HG03457 (cell line): ENCODE data around the gene ATP1B3.
"Not testable (repeated sequence)": the region's sequence is repeated elsewhere in the genome, so short reads cannot be mapped to it uniquely, and the experiment has no call there.

Source experiments
- ATAC-seq: cut with Tn5 transposase; IDR thresholded peaks from one replicate; pipeline ENCODE4 v1.9.1; 2021; ENCODE audit warnings: moderate number of reproducible peaks; ENCODE audit not compliant: unreplicated experiment

The ATP1B3 gene

DNA sequence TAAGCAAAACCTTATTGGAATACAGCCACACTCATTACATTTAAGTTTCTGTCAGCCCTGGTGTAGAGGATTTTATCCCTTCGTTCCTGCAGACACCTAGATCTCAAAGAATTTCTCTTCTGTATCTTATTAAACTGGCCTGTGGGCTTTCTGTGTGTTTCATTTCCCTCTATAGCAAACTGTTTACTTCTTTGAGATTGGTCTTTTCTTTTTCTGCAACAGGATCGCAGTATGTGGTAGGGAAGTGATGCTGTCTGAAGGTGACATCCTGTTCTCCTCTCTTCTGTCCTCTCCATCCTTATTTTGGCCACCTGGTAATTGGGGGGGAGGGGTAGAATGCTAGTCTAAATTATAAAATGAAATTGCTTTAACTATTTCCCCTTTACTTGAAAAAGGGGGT is 25.5 kb downstream of the ATP1B3 start:
- ATAC-seq = no peak

DNA sequence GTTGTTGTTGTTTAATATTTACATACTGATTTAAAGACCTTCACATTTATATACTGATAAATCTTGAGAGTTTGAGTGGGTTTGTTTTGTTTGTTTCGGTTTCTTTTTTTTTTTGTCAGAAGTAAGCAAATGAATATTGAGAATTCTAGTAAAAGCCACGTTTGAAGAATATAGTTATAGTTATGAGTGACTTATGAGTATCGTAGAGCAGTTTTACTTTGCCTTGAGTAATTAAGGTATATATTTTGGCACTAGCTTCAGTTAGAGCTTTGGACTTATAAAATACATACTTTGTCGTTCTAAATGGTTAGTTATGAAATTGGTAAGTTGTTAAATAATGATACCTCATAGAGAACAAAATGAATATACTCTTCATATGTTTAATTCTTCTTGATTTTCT is 27.8 kb downstream of the ATP1B3 start:
- ATAC-seq = no peak

DNA sequence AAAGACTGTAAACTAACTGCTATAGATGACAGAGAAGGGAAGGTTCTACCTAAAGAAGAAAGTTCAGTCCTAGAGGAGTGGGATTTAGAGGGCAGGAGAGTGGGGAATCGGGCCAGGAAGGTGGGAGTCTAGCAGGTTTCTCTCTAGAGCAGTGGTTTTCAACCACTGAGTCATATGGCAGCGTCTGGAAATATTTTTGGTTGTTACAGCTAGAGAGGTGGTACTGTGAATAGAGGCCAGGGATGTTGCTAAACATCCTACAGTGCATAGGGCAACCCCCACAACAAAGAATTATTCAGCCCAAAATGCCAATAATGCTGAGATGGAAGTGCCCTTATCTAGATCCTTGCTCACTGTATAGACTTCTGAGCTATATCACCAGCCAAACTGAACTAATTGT is 28.7 kb downstream of the ATP1B3 start:
- ATAC-seq = no peak

DNA sequence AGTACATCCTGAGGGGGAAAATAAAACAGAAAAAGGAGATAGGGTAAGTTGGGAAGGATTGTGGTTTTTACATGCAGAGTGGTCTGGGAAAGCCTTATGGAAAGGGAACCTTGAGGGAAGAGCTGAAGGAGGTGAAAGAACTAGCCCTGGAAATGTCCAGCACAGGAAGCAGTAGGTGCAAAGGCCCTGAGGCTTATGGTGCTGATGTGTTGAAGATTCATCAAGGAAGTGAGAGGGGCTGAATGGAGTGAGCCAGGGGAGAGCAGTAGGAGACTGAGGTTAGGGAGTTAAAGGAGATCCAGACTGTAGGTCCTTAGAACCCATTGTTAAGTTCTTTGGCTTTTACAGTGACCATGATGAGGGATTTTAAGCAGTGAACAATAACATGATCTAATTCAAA is 33.0 kb downstream of the ATP1B3 start:
- ATAC-seq = no peak

DNA sequence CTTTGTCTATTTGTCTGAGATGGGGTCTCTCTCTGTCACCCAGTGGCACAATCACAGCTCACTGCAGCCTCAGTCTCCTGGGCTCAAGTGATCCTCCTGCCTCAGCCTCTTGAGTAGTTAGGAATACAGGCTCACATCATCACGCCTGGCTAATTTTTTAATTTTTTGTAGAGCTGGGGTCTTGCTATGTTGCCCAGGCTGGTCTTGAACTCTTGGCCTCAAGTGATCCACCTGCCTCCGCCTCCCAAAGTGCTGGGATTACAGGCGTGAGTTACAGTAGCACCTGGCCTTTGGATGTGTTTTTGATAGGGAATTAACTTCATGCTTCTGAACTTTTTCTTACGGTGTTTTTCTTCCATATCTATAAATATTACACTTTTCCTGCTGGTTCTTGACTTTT is 33.5 kb downstream of the ATP1B3 start:
- ATAC-seq = not testable (repeated sequence)

DNA sequence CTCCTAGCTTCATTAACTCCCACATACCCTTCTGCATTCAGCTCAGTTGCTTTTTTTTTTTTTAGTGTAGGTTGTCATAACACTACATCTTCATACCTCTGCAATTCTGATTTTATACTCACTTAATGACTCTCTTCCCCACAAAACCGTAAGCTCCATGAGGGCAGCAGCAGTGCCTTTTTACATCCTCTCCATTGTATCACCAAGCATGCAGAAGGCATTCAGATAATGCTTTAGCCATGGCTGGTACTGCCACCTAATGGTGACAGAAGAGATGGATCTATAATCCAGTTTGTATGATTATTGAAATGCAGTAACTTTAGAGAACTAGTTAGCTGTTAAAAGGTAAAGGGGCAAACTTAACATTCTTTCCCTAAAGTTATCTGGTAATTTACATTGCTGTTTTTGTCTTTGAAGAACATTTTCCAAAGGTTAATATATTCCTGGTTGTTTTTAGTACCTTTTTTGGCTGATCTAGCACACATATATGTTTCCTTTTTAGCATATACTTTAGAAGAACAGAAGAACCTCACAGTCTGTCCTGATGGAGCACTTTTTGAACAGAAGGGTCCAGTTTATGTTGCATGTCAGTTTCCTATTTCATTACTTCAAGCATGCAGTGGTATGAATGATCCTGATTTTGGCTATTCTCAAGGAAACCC is 36.8 kb downstream of the ATP1B3 start:
- no peak for ATAC-seq

DNA sequence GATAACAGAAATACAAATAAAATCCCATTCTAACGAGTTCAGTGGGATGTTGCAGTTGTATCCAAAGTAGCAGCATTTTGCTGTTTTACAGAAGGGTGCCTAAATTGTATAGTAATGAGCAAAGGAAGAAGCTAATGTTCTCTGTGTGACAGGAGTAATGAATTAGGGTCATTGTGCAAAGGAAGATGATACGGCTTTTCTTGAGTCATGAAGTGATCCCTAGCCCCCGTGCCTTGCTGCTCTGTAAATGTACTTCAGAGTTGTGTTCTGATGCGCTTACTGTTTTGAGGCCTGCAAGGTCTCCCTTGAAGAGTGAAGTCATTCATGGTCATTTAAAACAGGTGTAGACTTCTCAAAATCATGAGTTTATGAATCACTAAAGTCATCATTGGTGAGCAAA is 37.9 kb downstream of the ATP1B3 start:
- no peak for ATAC-seq

DNA sequence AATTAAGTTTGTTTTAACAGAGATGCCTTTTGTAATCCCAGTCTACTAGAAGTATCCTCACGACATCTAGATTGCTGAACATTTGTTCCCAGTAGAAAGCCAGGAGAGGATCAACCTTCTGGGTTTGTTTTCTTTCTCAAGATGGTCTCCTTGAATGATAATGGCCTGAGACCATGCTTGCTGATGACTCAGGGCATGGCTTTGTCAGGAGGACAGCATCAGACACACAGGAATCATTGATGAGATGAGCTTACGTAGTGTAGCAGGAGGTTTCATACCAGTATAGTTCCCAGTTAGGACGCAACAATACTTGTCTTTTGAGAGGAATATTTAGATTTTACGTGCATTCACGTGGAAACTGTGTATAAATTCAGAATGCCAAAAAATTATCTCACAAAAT is 38.6 kb downstream of the ATP1B3 start:
- no peak for ATAC-seq

DNA sequence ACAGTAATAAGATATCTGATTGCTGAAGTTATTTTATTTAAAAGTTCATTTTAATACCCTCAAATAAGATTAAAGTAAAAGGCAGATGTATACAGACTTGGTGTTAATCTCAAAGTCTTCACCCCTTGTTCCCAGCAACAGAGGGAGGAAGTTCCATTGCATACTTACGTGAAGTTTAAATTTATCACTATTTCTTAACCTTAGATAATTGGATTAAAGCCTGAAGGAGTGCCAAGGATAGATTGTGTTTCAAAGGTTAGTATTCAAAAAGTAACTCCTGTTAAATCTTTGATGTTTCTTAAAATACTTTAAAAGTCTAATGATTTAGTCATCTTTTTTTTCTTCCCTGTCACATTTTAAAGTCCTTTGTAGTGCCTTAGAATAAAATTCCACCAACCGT is 39.3 kb downstream of the ATP1B3 start:
- ATAC-seq = no peak

DNA sequence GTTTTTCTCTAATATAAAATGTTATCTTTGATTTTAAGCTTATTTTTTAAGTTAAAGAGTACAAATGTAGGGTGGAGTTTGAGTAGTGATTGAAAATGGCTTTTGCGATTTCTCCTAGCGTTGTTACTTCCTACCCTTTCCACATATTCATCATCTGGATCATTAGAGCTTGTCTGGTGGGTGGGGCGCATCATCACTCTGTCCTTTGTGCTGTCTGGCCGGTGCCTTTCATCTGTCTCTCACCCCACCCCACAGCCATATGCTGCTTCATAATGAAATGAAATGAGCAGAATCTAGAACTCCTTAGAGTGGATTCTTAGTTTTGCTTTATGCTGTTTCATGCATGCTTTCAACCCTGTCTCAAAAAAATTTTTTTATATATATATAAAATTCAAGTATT is 44.3 kb downstream of the ATP1B3 start:
- ATAC-seq = no peak

DNA sequence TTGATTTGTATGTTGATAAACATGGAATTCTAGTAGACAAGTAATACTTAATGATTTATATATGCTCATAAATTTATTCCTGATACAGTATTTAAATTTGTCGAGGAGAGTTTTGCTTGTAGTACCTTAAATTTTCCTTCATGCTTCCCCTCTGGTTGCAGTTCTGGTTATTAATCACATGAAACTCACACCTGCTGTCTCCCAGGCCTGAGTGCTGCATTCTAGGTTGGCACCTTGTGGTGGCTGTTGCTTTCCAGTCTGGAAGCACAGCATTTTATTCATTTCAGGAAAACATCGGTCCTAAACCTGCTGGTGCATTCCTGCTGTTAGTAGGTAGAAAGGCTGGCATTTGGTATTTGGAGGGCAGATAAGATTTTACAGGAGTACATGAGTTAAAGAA is 44.9 kb downstream of the ATP1B3 start:
- ATAC-seq = no peak

DNA sequence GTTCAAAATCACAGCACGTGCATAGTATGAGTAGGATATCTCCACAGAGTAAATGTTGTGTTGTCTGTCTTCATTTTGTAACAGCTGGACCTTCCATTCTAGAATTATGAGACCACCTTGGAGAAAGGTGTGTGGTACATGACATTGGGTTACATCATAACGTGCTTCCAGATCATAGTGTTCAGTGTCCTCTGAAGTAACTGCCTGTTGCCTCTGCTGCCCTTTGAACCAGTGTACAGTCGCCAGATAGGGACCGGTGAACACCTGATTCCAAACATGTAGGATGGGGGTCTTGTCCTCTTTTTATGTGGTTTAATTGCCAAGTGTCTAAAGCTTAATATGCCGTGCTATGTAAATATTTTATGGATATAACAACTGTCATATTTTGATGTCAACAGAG is 49.2 kb downstream of the ATP1B3 start:
- ATAC-seq = not testable (repeated sequence)

DNA sequence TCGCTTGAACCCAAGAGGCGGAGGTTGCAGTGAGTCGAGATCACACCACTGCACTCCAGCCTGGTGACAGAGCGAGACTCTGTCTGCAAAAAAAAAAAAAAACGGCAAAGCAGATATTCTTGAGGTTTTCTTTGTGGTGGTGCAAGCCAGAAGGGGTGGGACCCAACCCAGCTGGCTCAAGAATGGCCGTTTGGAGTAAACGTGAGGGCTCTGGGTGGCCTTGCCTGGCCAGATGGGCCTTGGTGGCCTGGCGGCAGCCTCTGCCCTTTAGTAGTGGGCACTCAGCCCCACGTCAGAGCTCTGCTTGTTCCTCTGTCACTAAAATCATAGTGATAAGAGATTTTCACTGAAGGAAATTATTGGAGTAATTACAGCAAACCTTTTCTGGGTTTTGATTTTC is 50.5 kb downstream of the ATP1B3 start:
- no peak for ATAC-seq

DNA sequence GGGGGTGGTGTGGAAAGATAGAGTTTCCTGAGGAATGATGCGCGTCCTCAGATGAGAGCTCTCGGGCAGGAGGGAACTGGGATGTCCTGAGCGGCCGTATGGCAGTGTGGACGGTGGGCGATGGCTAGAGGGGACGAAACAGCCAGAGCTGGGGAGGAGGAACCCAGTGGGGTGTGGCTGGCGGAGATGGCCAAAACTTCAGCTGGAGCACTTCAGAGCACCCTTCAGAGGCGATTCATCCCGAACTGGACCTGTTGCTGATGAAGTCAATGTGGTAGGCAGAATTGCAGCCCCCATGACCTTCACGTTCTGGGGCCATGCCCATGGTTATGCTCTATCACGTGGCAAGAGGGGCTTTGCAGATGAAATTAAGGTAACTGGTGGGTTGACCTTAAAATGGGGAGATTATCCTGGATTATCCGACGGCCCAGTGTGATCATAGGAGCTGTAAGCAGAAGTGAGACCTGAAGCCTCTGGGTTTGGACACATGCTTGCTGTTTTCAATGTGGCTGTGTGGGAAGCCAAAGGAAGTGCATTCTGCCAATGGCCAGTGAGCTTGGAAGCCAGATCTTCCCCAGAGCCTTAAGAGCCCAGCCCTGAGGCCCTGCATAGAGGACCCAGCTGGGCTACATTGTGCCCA is 52.3 kb downstream of the ATP1B3 start:
- no peak for ATAC-seq

DNA sequence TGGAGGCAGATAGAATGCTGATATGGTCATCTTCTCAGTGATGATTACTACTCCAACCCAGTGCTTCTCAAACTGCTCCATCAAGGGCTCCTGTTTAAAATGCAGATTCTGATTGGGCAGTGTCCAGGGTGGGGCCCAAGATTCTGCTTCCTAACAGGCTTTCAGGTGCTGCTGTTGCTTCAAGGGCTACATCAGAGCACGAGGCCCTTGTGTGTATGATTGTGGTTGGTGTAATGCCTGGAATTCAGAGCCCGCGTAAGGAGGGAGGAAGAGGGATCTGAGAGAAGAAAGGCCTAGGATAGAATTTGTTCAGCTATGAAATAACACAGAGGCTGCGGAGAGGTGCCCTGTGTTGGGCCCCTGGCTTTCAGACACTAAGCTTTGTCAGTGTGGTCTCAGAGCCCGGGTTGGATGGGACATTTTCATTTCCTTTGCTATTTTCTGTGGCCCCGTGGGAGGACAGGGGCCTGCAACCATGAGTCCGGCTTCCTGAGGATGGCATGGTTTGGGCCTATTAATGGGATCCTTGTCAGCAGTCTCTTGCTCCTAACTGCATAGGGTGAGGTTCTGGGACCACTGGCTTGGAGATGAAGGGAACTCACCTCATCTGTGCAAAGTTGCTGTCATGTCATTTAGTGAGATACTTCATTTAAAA is 53.0 kb downstream of the ATP1B3 start:
- no peak for ATAC-seq

DNA sequence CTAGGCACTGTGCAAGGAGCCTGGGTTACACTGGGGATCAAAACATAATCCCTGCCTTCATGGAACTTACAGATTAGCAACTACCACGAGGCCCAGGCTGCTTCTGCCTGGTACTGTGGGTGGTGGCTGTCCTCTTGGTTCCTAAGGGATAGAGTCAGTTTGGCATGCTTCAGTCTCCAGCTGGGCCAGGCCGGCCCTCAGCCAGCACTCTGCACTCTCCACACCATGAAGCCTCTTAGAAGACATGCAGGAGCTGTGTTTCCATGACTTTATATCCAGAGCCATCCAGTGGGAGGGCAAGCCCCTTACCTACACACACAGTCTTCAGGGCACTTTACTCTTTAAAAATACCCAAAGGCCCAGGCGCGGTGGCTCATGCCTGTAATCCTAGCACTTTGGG is 54.4 kb downstream of the ATP1B3 start:
- no peak for ATAC-seq

DNA sequence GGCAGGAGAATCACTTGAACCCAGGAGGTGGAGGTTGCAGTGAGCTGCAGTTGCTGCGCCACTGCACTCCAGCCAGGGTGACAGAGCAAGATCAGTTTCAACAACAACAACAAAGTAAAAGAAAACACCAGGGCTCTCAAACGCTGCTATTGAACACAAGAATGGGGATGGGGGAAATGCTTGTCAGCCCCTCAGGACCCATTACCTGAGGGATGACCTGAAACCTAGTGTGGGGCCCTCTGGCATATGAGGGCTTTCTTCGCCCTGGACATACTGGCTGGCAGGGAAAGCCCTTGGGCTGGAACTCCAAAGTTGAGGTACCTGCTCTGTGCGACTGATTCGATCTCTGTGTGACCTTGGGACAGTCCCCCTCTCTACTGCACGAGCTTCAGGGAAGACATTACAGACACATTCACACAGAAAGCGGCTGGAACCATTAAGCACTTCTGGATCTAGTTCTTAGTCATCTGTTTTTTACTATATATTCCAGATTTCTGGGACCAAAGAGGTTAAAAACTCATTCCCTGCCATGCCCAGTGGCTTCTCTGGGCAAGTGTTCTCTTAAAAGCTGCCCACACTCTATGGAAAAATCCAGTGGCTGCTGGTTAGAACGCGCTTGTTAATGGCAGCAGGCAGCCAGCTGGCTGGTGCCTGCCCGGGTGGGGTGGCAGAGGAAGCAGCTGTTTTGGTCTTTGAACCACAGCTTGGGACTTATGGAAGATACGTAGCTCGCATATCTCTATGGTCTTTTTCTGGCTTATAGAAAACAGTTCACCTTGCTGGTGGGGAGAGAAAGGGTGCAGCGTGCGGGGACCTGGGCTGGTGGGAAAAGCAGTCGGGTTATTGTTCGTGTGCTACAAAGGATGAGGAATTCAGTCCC is 57.2 kb downstream of the ATP1B3 start:
- no peak for ATAC-seq

DNA sequence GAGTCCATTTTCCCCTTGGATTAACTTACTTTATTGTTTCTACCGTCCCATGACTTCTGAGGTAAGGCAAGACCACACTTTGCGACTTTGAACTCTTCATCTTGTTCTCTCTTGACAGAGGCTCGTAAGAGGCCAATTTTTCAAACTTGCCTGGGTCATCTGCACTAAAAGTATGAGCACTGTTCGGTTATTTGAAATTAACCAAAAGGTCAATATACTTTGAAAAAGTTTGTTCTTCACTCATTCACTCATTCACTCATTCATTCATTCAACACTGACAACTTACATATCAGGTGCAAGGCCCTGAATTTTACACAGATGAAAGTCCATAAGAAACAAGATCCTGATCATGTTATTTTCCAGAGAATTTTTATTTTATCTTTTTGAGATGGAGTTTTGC is 57.9 kb downstream of the ATP1B3 start:
- no peak for ATAC-seq

DNA sequence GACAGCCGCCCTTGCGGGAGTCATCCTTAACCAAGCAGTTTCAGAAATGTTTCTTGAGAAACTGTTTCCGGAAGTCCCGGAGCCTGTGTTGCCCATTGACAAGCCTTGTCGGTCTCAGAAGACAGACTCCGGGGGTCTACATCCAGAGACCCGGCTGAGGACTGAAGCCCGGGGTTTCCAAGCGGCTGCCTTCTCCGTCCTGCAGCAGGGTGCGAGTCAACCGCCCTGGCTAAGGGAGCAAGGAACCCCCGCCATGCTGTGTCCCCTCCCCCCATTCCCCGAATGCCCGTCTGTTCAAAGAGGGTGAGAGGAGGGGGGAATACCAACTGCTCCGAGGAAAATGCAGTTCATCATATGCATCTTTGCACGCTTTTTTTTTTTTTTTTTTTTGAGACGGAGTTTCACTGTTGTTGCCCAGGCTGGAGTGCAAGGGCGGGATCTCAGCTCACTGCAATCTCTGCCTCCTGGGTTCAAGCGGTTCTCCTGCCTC is 61.6 kb downstream of the ATP1B3 start:
- no peak for ATAC-seq

DNA sequence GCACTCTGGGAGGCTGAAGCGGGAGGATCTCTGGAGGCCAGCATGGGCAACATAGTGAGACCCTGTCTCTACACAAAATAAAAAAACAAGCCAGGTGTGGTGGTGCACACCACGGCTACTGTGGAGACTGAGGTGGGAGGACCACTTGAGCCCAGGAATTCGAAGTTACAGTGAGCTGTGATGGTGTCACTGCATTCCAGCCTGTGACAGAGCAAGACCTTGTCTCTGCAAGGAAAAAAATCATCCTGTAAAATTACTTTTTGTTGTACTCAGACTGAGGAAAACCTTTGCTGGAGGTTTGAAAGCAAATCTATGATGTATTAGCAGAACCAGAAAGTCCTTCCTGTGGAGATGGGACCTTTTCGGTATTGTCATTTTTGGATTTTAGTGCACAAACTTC is 63.3 kb downstream of the ATP1B3 start:
- ATAC-seq = no peak

DNA sequence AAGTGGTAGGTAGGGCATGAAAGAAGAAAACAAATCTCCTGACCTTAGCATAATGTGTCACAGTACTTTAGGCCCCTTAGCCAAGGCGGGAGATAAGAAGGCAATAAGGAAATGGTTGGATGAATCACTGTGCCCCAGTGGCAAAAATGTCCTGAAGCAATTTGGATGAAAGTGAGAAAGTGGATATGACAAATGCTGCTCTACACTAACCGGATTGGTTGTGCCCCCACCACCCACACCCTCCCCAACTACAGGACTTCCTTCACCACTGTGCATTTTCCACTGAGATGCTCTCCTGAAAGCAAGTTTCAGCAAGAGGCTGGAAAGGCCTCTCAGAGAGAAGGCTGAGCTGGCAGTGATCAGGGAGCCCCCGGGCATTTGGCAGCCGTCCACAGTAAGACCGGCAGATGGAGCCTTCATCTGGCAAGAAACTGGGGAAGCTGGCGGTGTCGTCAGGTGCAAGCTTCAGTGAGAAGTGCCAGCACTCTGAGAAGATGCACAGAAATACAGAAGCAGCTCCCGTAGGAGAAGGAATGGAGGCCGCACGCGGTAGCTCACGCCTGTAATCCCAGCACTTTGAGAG is 63.8 kb downstream of the ATP1B3 start:
- ATAC-seq = no peak
